ENCODE data around the gene SNRPA1.

- TF ChIP-seq CTCF (conservative IDR thresholded peaks at IDR 0.05 in 1 of 2, IDR thresholded peaks at IDR 0.05 in 1 of 2; ENCODE audit: extremely low read depth in 1 of 2, insufficient read depth in 1 of 2, low read depth in 1 of 2, low read length in 2 of 2), result no peak
- TF ChIP-seq EZH2 (IDR thresholded peaks at IDR 0.05; ENCODE audit: borderline replicate concordance, low read length), result no peak
Measured at GRCh38 chr15:101325263-101326025, 30.4 kb upstream of the SNRPA1 start.

Data from mammary epithelial cell (primary cell).